ENCODE data around the gene SH3RF3. TPM values are rescaled to one million over a fixed set of nuclear protein-coding genes. Genes with fewer than 3 reads are reported as not detected.

SH3RF3 gene
- total RNA-seq, 1 donor from 2014 or later: 7.3 TPM

GRCh38 chr2:109322641-109323040 lies 193.6 kb downstream of the SH3RF3 start:
- no peak overlapping the region for H3K4me3 ChIP-seq (ENCODE audit: insufficient read depth, low read depth, low read length)
- H3K4me1 Mint-ChIP-seq (ENCODE audit: low read depth, unreplicated experiment): peaks cover 36% of the 10 kb centered on the region
- no peaks in the 10 kb centered on the region for H3K79me2 ChIP-seq (ENCODE audit: insufficient read depth, low read length)
- H3K9me3 Mint-ChIP-seq (ENCODE audit: unreplicated experiment): peaks cover under 1% of the 10 kb centered on the region
- no peak overlapping the region for H3K9ac ChIP-seq (ENCODE audit: low read length)
- no peak overlapping the region for H3K27ac ChIP-seq (ENCODE audit: low read depth, low read length)
- DNase-seq (ENCODE audit: low read depth): no peak
- no peak overlapping the region for H2AFZ ChIP-seq (ENCODE audit: low read depth, low read length)
- no peaks in the 10 kb centered on the region for H3K27me3 ChIP-seq (ENCODE audit: insufficient read depth, low read length)
- H3K4me3 Mint-ChIP-seq (ENCODE audit: unreplicated experiment): no peak overlapping the region
- FAIRE-seq: no peak
- H4K20me1 ChIP-seq (ENCODE audit: insufficient read depth, low read length): peaks cover 16% of the 10 kb centered on the region
- H3K36me3 ChIP-seq (ENCODE audit: insufficient read depth, low read length): no peaks in the 10 kb centered on the region
- no peaks in the 10 kb centered on the region for H3K9me3 ChIP-seq (ENCODE audit: insufficient read depth, low read depth, low read length)
- peak overlapping the region; percentile 52 for H3K4me2 ChIP-seq (ENCODE audit: low read length)
- H3K36me3 Mint-ChIP-seq (ENCODE audit: low read depth, unreplicated experiment): no peaks in the 10 kb centered on the region
- H3K27me3 Mint-ChIP-seq (ENCODE audit: low read depth, unreplicated experiment): peaks cover 19% of the 10 kb centered on the region
- H3K27ac Mint-ChIP-seq (ENCODE audit: unreplicated experiment): no peak overlapping the region
- peaks cover 43% of the 10 kb centered on the region for H3K4me1 ChIP-seq (ENCODE audit: insufficient read depth, low read length)
- TF ChIP-seq CTCF (IDR thresholded peaks at IDR 0.05; ENCODE audit: insufficient read depth, low read depth, low read length) (no peak), EZH2 (IDR thresholded peaks at IDR 0.05; ENCODE audit: insufficient read depth, low read length) (no peak)

- peak overlapping the region; percentile 66 for H3K4me2 ChIP-seq (ENCODE audit: low read length)
- DNase-seq (ENCODE audit: low read depth): peak; percentile 96
- Mint-ChIP-seq H3K9me3 (ENCODE audit: unreplicated experiment) (peaks cover 2% of the 10 kb centered on the region), H3K27me3 (ENCODE audit: low read depth, unreplicated experiment) (peaks cover 9% of the 10 kb centered on the region), H3K36me3 (ENCODE audit: low read depth, unreplicated experiment) (no peaks in the 10 kb centered on the region), H3K4me1 (ENCODE audit: low read depth, unreplicated experiment) (peaks cover 34% of the 10 kb centered on the region), H3K27ac (ENCODE audit: unreplicated experiment) (no peak overlapping the region), H3K4me3 (ENCODE audit: unreplicated experiment) (no peak overlapping the region)
- no peaks in the 10 kb centered on the region for H3K9me3 ChIP-seq (ENCODE audit: insufficient read depth, low read depth, low read length)
- peaks cover 5% of the 10 kb centered on the region for H4K20me1 ChIP-seq (ENCODE audit: insufficient read depth, low read length)
- no peak overlapping the region for H3K9ac ChIP-seq (ENCODE audit: low read length)
- H3K4me3 ChIP-seq (ENCODE audit: insufficient read depth, low read depth, low read length): no peak overlapping the region
- no peaks in the 10 kb centered on the region for H3K79me2 ChIP-seq (ENCODE audit: insufficient read depth, low read length)
- H3K27me3 ChIP-seq (ENCODE audit: insufficient read depth, low read length): no peaks in the 10 kb centered on the region
- no peaks in the 10 kb centered on the region for H3K36me3 ChIP-seq (ENCODE audit: insufficient read depth, low read length)
- FAIRE-seq: peak; percentile 78
- TF ChIP-seq EZH2 (IDR thresholded peaks at IDR 0.05; ENCODE audit: insufficient read depth, low read length) (no peak), CTCF (IDR thresholded peaks at IDR 0.05; ENCODE audit: insufficient read depth, low read depth, low read length) (no peak)
- H2AFZ ChIP-seq (ENCODE audit: low read depth, low read length): no peak overlapping the region
- peak overlapping the region; percentile 34 for H3K27ac ChIP-seq (ENCODE audit: low read depth, low read length)
- peaks cover 33% of the 10 kb centered on the region for H3K4me1 ChIP-seq (ENCODE audit: insufficient read depth, low read length)
These were observed 195.9 kb downstream of the SH3RF3 start for GRCh38 chr2:109324861-109325260.

DNA sequence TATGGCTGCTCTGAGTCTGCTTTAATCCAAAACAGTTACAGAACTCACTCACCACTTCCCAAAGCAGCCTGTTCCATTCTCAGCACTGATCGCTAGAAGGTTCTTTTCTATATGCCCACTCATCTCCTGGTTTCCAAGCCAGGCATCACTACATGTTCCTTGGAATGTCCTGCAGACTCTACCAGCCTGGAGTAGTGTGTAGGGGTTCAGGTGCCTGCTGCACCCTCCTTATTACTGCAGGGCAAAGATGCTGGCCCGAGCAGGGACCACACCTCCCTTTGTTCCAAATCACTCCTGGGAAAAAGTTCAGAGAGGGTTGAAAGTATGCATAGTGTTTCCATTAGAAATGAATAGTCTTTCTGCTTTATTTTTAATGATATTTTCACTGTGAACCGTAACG lies 196.6 kb downstream of the SH3RF3 start:
- Histone ChIP-seq H2AFZ (ENCODE audit: low read depth, low read length) (no peak overlapping the region), H3K9ac (ENCODE audit: low read length) (no peak overlapping the region), H3K27me3 (ENCODE audit: insufficient read depth, low read length) (no peaks in the 10 kb centered on the region), H3K27ac (ENCODE audit: low read depth, low read length) (peak overlapping the region; percentile 34), H3K4me1 (ENCODE audit: insufficient read depth, low read length) (peaks cover 39% of the 10 kb centered on the region), H4K20me1 (ENCODE audit: insufficient read depth, low read length) (peaks cover 5% of the 10 kb centered on the region), H3K9me3 (ENCODE audit: insufficient read depth, low read depth, low read length) (no peaks in the 10 kb centered on the region), H3K4me3 (ENCODE audit: insufficient read depth, low read depth, low read length) (no peak overlapping the region), H3K79me2 (ENCODE audit: insufficient read depth, low read length) (no peaks in the 10 kb centered on the region), H3K36me3 (ENCODE audit: insufficient read depth, low read length) (no peaks in the 10 kb centered on the region), H3K4me2 (ENCODE audit: low read length) (peak overlapping the region; percentile 66)
- no peak overlapping the region for H3K4me3 Mint-ChIP-seq (ENCODE audit: unreplicated experiment)
- DNase-seq (ENCODE audit: low read depth): no peak
- H3K4me1 Mint-ChIP-seq (ENCODE audit: low read depth, unreplicated experiment): peaks cover 41% of the 10 kb centered on the region
- peaks cover 2% of the 10 kb centered on the region for H3K9me3 Mint-ChIP-seq (ENCODE audit: unreplicated experiment)
- peaks cover 3% of the 10 kb centered on the region for H3K27me3 Mint-ChIP-seq (ENCODE audit: low read depth, unreplicated experiment)
- TF ChIP-seq CTCF (IDR thresholded peaks at IDR 0.05; ENCODE audit: insufficient read depth, low read depth, low read length): no peak
- no peak for TF ChIP-seq EZH2 (IDR thresholded peaks at IDR 0.05; ENCODE audit: insufficient read depth, low read length)
- no peak overlapping the region for H3K27ac Mint-ChIP-seq (ENCODE audit: unreplicated experiment)
- no peaks in the 10 kb centered on the region for H3K36me3 Mint-ChIP-seq (ENCODE audit: low read depth, unreplicated experiment)
- no peak for FAIRE-seq
